ENCODE measurements around the gene ZNF80. TPM values are rescaled to one million over a fixed set of nuclear protein-coding genes. Genes with fewer than 3 reads are reported as not detected.
"Not testable (repeated sequence)": the region's sequence is repeated elsewhere in the genome, so short reads cannot be mapped to it uniquely, and the experiment has no call there.

ZNF80 gene
- polyA plus RNA-seq, 3 donors = not detected

GRCh38 chr3:114241262-114241661 lies 3.9 kb upstream of the ZNF80 start:
- Histone ChIP-seq H4K20me1 (ENCODE audit: insufficient read depth, low read length) (no peaks in the 10 kb centered on the region), H3K4me2 (replicated peaks; ENCODE audit: extremely low read depth, low read length, poor library complexity, severe bottlenecking) (no peak overlapping the region), H3K27me3 (ENCODE audit: control insufficient read depth in 2 of 2, insufficient read depth in 2 of 2, low read length in 2 of 2) (no peaks in the 10 kb centered on the region), H2AFZ (ENCODE audit: insufficient read depth, low read depth, low read length, poor library complexity, severe bottlenecking) (no peak overlapping the region), H3K36me3 (replicated peaks in 1 of 2; ENCODE audit: control insufficient read depth in 1 of 2, insufficient read depth in 2 of 2, low read length in 2 of 2) (no peaks in the 10 kb centered on the region), H3K9ac (ENCODE audit: insufficient read depth, low read length, poor library complexity, severe bottlenecking) (no peak overlapping the region), H3K79me2 (ENCODE audit: insufficient read depth, low read length) (no peaks in the 10 kb centered on the region), H3K4me3 (replicated peaks in 1 of 3; ENCODE audit: low read depth in 2 of 3, low read length in 3 of 3) (no peak overlapping the region), H3K9me3 (replicated peaks in 1 of 2; ENCODE audit: control insufficient read depth in 1 of 2, insufficient read depth in 1 of 2, low read length in 2 of 2) (peaks cover 0 to 9% of the 10 kb centered on the region in 2 donors), H3K27ac (ENCODE audit: low read depth in 1 of 2, low read length in 2 of 2) (no peak overlapping the region), H3K4me1 (ENCODE audit: control insufficient read depth in 1 of 2, insufficient read depth in 2 of 2, low read length in 2 of 2) (no peaks in the 10 kb centered on the region)
- Mint-ChIP-seq H3K4me1 (peaks cover 3% of the 10 kb centered on the region), H3K27ac (no peak overlapping the region), H3K9me3 (peaks cover 4 to 15% (median 8%) of the 10 kb centered on the region in 7 donors), H3K4me3 (no peak overlapping the region), H3K27me3 (ENCODE audit: low read depth in 3 of 3) (peaks cover 0 to 4% (median 1%) of the 10 kb centered on the region in 3 donors), H3K36me3 (no peaks in the 10 kb centered on the region)
- intact Hi-C loops (cut with micrococcal nuclease) = no loop called here
- TF ChIP-seq, protein P1, sequence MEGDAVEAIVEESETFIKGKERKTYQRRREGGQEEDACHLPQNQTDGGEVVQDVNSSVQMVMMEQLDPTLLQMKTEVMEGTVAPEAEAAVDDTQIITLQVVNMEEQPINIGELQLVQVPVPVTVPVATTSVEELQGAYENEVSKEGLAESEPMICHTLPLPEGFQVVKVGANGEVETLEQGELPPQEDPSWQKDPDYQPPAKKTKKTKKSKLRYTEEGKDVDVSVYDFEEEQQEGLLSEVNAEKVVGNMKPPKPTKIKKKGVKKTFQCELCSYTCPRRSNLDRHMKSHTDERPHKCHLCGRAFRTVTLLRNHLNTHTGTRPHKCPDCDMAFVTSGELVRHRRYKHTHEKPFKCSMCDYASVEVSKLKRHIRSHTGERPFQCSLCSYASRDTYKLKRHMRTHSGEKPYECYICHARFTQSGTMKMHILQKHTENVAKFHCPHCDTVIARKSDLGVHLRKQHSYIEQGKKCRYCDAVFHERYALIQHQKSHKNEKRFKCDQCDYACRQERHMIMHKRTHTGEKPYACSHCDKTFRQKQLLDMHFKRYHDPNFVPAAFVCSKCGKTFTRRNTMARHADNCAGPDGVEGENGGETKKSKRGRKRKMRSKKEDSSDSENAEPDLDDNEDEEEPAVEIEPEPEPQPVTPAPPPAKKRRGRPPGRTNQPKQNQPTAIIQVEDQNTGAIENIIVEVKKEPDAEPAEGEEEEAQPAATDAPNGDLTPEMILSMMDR (IDR thresholded peaks at IDR 0.05) = no peak
- WGBS (ENCODE audit: insufficient coverage) = no CpG with 5 or more reads among the region's 2 CpGs
- no peak for DNase-seq

DNA sequence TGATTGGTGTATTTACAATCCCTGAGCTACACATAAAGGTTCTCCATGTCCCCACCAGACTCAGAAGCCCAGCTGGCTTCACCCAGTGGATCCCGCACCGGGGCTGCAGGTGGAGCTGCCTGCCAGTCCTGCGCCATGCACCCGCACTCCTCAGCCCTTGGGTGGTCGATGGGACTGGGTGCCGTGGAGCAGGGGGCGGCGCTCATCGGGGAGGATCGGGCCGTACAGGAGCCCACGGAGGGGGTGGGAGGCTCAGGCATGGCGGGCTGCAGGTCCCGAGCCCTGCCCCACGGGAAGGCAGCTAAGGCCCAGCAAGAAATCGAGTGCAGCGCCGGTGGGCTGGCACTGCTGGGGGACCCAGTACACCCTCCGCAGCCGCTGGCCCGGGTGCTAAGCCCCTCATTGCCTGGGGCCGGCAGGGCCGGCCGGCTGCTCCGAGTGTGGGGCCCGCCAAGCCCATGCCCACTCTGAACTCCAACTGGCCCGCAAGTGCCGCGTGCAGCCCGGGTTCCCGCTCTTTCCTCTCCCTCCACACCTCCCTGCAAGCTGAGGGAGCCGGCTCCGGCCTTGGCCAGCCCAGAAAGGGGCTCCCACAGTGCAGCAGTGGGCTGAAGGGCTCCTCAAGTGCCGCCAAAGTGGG lies 888 bp upstream of the ZNF80 start:
- H3K4me3 ChIP-seq (replicated peaks in 1 of 3; ENCODE audit: low read depth in 2 of 3, low read length in 3 of 3); H3K27ac ChIP-seq (ENCODE audit: low read depth in 1 of 2, low read length in 2 of 2); H3K9me3 ChIP-seq (replicated peaks in 1 of 2; ENCODE audit: control insufficient read depth in 1 of 2, insufficient read depth in 1 of 2, low read length in 2 of 2); H2AFZ ChIP-seq (ENCODE audit: insufficient read depth, low read depth, low read length, poor library complexity, severe bottlenecking); H3K9ac ChIP-seq (ENCODE audit: insufficient read depth, low read length, poor library complexity, severe bottlenecking); H3K4me2 ChIP-seq (replicated peaks; ENCODE audit: extremely low read depth, low read length, poor library complexity, severe bottlenecking); DNase-seq; H3K4me1 Mint-ChIP-seq; H3K4me3 Mint-ChIP-seq; H3K36me3 Mint-ChIP-seq; H3K27me3 ChIP-seq (ENCODE audit: control insufficient read depth in 2 of 2, insufficient read depth in 2 of 2, low read length in 2 of 2); H3K79me2 ChIP-seq (ENCODE audit: insufficient read depth, low read length); H3K27me3 Mint-ChIP-seq (ENCODE audit: low read depth in 3 of 3); H3K36me3 ChIP-seq (replicated peaks in 1 of 2; ENCODE audit: control insufficient read depth in 1 of 2, insufficient read depth in 2 of 2, low read length in 2 of 2); H3K4me1 ChIP-seq (ENCODE audit: control insufficient read depth in 1 of 2, insufficient read depth in 2 of 2, low read length in 2 of 2); intact Hi-C loops (cut with micrococcal nuclease); H4K20me1 ChIP-seq (ENCODE audit: insufficient read depth, low read length); H3K27ac Mint-ChIP-seq: not testable (repeated sequence)
- peaks cover 2 to 13% (median 8%) of the 10 kb centered on the region in 7 donors for H3K9me3 Mint-ChIP-seq
- WGBS (ENCODE audit: insufficient coverage) = 98% methylated on average over 17 of the region's 34 CpGs

All from CD14-positive monocyte (primary cell).